Activated CD4-positive, CD25-positive, alpha-beta regulatory T cell treated with anti-CD3 and anti-CD28 coated beads, Interleukin-2, amount 50 U/mL, for 24 hours (primary cell): ENCODE data around the gene CD9.
A peak's percentile ranks its signal among the peaks of the same experiment; 100 is the strongest.
"Not testable (repeated sequence)": the region's sequence is repeated elsewhere in the genome, so short reads cannot be mapped to it uniquely, and the experiment has no call there.

Source experiments
- ATAC-seq, 2 donors: fragments of 150-1000 bp; cut with Tn5 transposase; one replicate each; pipeline ENCODE4 v1.10.0; 2021; ENCODE audit warnings: mild to moderate bottlenecking in 1 of 2, moderate library complexity in 1 of 2

CD9 gene

GRCh38 chr12:6180268-6181051, 19.7 kb upstream of the CD9 start:
- no peak for ATAC-seq

- ATAC-seq, result no peak
Measured at GRCh38 chr12:6181166-6181565, 19.0 kb upstream of the CD9 start.

- ATAC-seq, result no peak
Measured at GRCh38 chr12:6181583-6182278, 18.5 kb upstream of the CD9 start.

- no peak for ATAC-seq
Measured at GRCh38 chr12:6182279-6182898, 17.8 kb upstream of the CD9 start.

- no peak for ATAC-seq
Measured at GRCh38 chr12:6183689-6184428, 16.3 kb upstream of the CD9 start.

GRCh38 chr12:6185961-6186827, 14.0 kb upstream of the CD9 start:
- ATAC-seq, result no peak

- ATAC-seq, result no peak
Measured at GRCh38 chr12:6187948-6188793, 12.0 kb upstream of the CD9 start.

GRCh38 chr12:6189028-6189427, 11.2 kb upstream of the CD9 start:
- ATAC-seq, result no peak

GRCh38 chr12:6189952-6190598, 10.1 kb upstream of the CD9 start:
- ATAC-seq, result not testable (repeated sequence)

- ATAC-seq, result not testable (repeated sequence)
Measured at GRCh38 chr12:6190767-6191530, 9.3 kb upstream of the CD9 start.

- ATAC-seq, result no peak
Measured at GRCh38 chr12:6192604-6193380, 7.4 kb upstream of the CD9 start.

GRCh38 chr12:6193853-6194815, 6.1 kb upstream of the CD9 start:
- no peak for ATAC-seq

GRCh38 chr12:6195665-6196535, 4.3 kb upstream of the CD9 start:
- peak; percentile 76 to 80 for ATAC-seq

GRCh38 chr12:6198051-6198450, 2.1 kb upstream of the CD9 start:
- no peak for ATAC-seq

GRCh38 chr12:6198556-6198955, 1.6 kb upstream of the CD9 start:
- no peak for ATAC-seq

- peak in 1 of 2 donors; percentile 8 for ATAC-seq
Measured at GRCh38 chr12:6198985-6199530, 1.1 kb upstream of the CD9 start.
